HepG2 (cell line): ENCODE results near the gene FGFR3. TPM values are rescaled to one million over a fixed set of nuclear protein-coding genes. Genes with fewer than 3 reads are reported as not detected.

Experiments used
- AGO2 ChIP-seq: fragments of 200-400 bp; formaldehyde crosslinking; optimal IDR thresholded peaks from 2 replicates; pipeline ENCODE3; 2017; ENCODE audit warnings: mild to moderate bottlenecking, low read depth, low read length, moderate library complexity
- CCDC6 ChIP-seq: sonication (generic); formaldehyde crosslinking; IDR thresholded peaks from 2 replicates; pipeline ENCODE4 v1.8.1; 2022; ENCODE audit warnings: mild to moderate bottlenecking, missing genetic modification reagents, moderate library complexity
- CREB1 ChIP-seq, 2 experiments: fragments of 450-650 bp in 1 of 2; IDR thresholded peaks; 2 replicates each; pipeline ENCODE4 v1.6.1; 2016 to 2017; ENCODE audit warnings: control low read depth in 1 of 2, mild to moderate bottlenecking in 1 of 2, missing compliant biosample characterization in 1 of 2, missing genetic modification characterization in 1 of 2
- HOXD1 ChIP-seq: sonication (generic); formaldehyde crosslinking; IDR thresholded peaks from 2 replicates; pipeline ENCODE4 v1.5.0; 2020; ENCODE audit warnings: missing genetic modification reagents
- MED8 ChIP-seq: sonication (generic); formaldehyde crosslinking; IDR thresholded peaks from 2 replicates; pipeline ENCODE4 v1.8.1; 2023; ENCODE audit warnings: mild to moderate bottlenecking, missing genetic modification reagents; ENCODE audit not compliant: insufficient replicate concordance
- MTA3 ChIP-seq: sonication (generic); formaldehyde crosslinking; IDR thresholded peaks from 2 replicates; pipeline ENCODE4 v1.4.0; 2020; ENCODE audit warnings: missing genetic modification reagents
- NAIF1 ChIP-seq: sonication (generic); formaldehyde crosslinking; IDR thresholded peaks from 2 replicates; pipeline ENCODE4 v1.5.0; 2020; ENCODE audit warnings: mild to moderate bottlenecking, missing genetic modification reagents, borderline replicate concordance
- NR2F2 ChIP-seq: IDR thresholded peaks from 2 replicates; pipeline ENCODE4 v1.6.1; 2012; ENCODE audit warnings: low read depth, inconsistent platforms, borderline replicate concordance
- POLR2G ChIP-seq: fragments of 200-400 bp; formaldehyde crosslinking; IDR thresholded peaks from 2 replicates; pipeline ENCODE4 v1.6.1; 2018; ENCODE audit warnings: mild to moderate bottlenecking, low read depth, low read length, moderate library complexity
- RAD51 ChIP-seq: fragments of 450-650 bp; IDR thresholded peaks from 2 replicates; pipeline ENCODE4 v1.6.1; 2016; ENCODE audit warnings: borderline replicate concordance
- SP140L ChIP-seq: sonication (generic); formaldehyde crosslinking; IDR thresholded peaks from 2 replicates; pipeline ENCODE4 v1.4.0; 2020; ENCODE audit warnings: missing genetic modification reagents, borderline replicate concordance
- SRY ChIP-seq: sonication (generic); formaldehyde crosslinking; IDR thresholded peaks from 2 replicates; pipeline ENCODE4 v1.8.0; 2022; ENCODE audit warnings: mild to moderate bottlenecking, missing genetic modification reagents
- TCF7L2 ChIP-seq: IDR thresholded peaks from 2 replicates; pipeline ENCODE4 v1.6.1; 2011; ENCODE audit warnings: mild to moderate bottlenecking, low read depth, low read length, moderate library complexity
- ZNF879 ChIP-seq: sonication (generic); formaldehyde crosslinking; IDR thresholded peaks from 2 replicates; pipeline ENCODE4 v1.8.1; 2023; ENCODE audit warnings: missing genetic modification reagents
- ZSCAN21 ChIP-seq: sonication (generic); formaldehyde crosslinking; IDR thresholded peaks from 2 replicates; pipeline ENCODE4 v1.8.0; 2022; ENCODE audit warnings: mild to moderate bottlenecking, missing genetic modification reagents, moderate library complexity, borderline replicate concordance
- polyA plus RNA-seq, 8 experiments: library from polyadenylated mRNA; depleted of rRNA in 3 of 8; stranded (reverse) in 7 of 8; unstranded in 1 of 8; fragments of >200 nt; fragmentation: Illumina TruSeq in 4 of 8; extraction: Trizol in 4 of 8; gene quantifications; 2 replicates each; pipeline versions ENCODE4 v1.2.1 to v1.2.3, GENCODE V29; 2011 to 2016; ENCODE audit warnings: low read depth in 4 of 8, missing spikeins in 1 of 8, mixed read lengths in 1 of 8; ENCODE audit not compliant: insufficient read depth in 1 of 8
- total RNA-seq, 5 experiments: library from RNA; depleted of rRNA; stranded (reverse); fragments of >200 nt; fragmentation: Illumina TruSeq; extraction: Trizol; gene quantifications; 2 replicates each; pipeline ENCODE4 v1.2.3, GENCODE V29; 2016; ENCODE audit warnings: low read depth in 1 of 5
- TF ChIP-seq, protein P1 (sequence below), 2 experiments: sonication (generic) in 1 of 2; formaldehyde crosslinking in 1 of 2; IDR thresholded peaks; 2 replicates each; pipeline versions ENCODE4 v1.4.0 to v1.6.1; 2016 to 2020; ENCODE audit warnings: borderline replicate concordance in 1 of 2, low read depth in 1 of 2, mild to moderate bottlenecking in 1 of 2, missing genetic modification reagents in 1 of 2
- TF ChIP-seq, protein P2 (sequence below): sonication (generic); formaldehyde crosslinking; IDR thresholded peaks from 2 replicates; pipeline ENCODE4 v1.4.0; 2020; ENCODE audit warnings: missing genetic modification reagents
- TF ChIP-seq, protein P3 (sequence below): sonication (generic); formaldehyde crosslinking; IDR thresholded peaks from 2 replicates; pipeline ENCODE4 v1.5.0; 2020; ENCODE audit warnings: mild to moderate bottlenecking, missing genetic modification reagents
- TF ChIP-seq, protein P4 (sequence below): sonication (generic); formaldehyde crosslinking; IDR thresholded peaks from 2 replicates; pipeline ENCODE4 v1.4.0; 2020; ENCODE audit warnings: missing genetic modification reagents, borderline replicate concordance
- TF ChIP-seq, protein P5 (sequence below): sonication (generic); formaldehyde crosslinking; IDR thresholded peaks from 2 replicates; pipeline ENCODE4 v1.5.1; 2020; ENCODE audit warnings: missing genetic modification reagents, mild to moderate bottlenecking, borderline replicate concordance

The FGFR3 gene
- total and polyA plus RNA-seq, 2 of the 13 experiments (the other 11 are each of a cell fraction or from before 2014, with no cell fraction given), result 103 to 109 TPM

DNA sequence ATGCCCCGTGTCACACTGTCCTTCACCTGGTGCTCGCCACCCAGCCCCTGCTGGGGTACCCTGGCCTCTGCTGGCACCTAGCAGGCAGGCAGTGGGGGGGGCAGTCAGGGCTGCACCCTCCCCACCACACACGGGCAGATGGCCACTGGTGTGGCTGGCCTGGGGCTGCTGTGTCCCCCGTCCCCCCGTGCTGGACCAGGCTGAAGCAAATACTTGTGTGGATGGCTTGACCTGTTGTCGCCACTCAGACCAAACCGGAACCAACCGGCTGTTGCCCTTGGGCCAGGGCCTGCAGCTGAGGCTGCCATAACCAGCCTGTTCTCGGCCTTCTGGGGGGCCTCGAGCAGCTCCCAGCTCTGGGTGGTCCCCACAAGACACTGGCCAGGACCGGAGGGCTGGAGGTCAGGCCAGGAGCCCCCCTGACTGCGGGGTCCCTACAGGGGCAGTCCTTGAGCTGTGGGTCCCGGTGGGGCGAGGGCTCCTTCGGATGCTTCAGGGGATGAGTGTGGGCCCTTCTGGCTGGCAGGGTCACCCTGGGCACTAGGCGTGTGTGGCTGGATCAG, 4.3 kb downstream of the FGFR3 start (continued):
- TF ChIP-seq, protein P1, sequence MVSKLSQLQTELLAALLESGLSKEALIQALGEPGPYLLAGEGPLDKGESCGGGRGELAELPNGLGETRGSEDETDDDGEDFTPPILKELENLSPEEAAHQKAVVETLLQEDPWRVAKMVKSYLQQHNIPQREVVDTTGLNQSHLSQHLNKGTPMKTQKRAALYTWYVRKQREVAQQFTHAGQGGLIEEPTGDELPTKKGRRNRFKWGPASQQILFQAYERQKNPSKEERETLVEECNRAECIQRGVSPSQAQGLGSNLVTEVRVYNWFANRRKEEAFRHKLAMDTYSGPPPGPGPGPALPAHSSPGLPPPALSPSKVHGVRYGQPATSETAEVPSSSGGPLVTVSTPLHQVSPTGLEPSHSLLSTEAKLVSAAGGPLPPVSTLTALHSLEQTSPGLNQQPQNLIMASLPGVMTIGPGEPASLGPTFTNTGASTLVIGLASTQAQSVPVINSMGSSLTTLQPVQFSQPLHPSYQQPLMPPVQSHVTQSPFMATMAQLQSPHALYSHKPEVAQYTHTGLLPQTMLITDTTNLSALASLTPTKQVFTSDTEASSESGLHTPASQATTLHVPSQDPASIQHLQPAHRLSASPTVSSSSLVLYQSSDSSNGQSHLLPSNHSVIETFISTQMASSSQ (IDR thresholded peaks at IDR 0.05; ENCODE audit: low read depth), result no peak
- TF ChIP-seq, protein P1 (CRISPR knock-in tag; IDR thresholded peaks at IDR 0.05; ENCODE audit: borderline replicate concordance), result 0 out of 2 replicates have a peak, but pooled peaks have one; percentile 21
- no peak for TF ChIP-seq POLR2G
- no peak for TF ChIP-seq HOXD1 (CRISPR knock-in tag)
- TF ChIP-seq, protein P2, sequence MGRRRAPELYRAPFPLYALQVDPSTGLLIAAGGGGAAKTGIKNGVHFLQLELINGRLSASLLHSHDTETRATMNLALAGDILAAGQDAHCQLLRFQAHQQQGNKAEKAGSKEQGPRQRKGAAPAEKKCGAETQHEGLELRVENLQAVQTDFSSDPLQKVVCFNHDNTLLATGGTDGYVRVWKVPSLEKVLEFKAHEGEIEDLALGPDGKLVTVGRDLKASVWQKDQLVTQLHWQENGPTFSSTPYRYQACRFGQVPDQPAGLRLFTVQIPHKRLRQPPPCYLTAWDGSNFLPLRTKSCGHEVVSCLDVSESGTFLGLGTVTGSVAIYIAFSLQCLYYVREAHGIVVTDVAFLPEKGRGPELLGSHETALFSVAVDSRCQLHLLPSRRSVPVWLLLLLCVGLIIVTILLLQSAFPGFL, result no peak
- TF ChIP-seq CCDC6 (CRISPR knock-in tag), result no peak
- TF ChIP-seq MED8, result peak; percentile 15
- TF ChIP-seq ZSCAN21, result no peak
- TF ChIP-seq CREB1 (IDR thresholded peaks at IDR 0.05), result no peak
- TF ChIP-seq CREB1 (CRISPR knock-in tag; IDR thresholded peaks at IDR 0.05), result no peak
- TF ChIP-seq AGO2, result peak; percentile 98
- no peak for TF ChIP-seq RAD51
- TF ChIP-seq, protein P3, sequence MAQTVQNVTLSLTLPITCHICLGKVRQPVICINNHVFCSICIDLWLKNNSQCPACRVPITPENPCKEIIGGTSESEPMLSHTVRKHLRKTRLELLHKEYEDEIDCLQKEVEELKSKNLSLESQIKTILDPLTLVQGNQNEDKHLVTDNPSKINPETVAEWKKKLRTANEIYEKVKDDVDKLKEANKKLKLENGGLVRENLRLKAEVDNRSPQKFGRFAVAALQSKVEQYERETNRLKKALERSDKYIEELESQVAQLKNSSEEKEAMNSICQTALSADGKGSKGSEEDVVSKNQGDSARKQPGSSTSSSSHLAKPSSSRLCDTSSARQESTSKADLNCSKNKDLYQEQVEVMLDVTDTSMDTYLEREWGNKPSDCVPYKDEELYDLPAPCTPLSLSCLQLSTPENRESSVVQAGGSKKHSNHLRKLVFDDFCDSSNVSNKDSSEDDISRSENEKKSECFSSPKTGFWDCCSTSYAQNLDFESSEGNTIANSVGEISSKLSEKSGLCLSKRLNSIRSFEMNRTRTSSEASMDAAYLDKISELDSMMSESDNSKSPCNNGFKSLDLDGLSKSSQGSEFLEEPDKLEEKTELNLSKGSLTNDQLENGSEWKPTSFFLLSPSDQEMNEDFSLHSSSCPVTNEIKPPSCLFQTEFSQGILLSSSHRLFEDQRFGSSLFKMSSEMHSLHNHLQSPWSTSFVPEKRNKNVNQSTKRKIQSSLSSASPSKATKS, result 0 out of 2 replicates have a peak, but pooled peaks have one; percentile 42
- TF ChIP-seq MTA3 (CRISPR knock-in tag), result no peak
- no peak for TF ChIP-seq TCF7L2
- no peak for TF ChIP-seq SRY (CRISPR knock-in tag)
- TF ChIP-seq NAIF1, result 0 out of 2 replicates have a peak, but pooled peaks have one; percentile 43
- TF ChIP-seq, protein P4, sequence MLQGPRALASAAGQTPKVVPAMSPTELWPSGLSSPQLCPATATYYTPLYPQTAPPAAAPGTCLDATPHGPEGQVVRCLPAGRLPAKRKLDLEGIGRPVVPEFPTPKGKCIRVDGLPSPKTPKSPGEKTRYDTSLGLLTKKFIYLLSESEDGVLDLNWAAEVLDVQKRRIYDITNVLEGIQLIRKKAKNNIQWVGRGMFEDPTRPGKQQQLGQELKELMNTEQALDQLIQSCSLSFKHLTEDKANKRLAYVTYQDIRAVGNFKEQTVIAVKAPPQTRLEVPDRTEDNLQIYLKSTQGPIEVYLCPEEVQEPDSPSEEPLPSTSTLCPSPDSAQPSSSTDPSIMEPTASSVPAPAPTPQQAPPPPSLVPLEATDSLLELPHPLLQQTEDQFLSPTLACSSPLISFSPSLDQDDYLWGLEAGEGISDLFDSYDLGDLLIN (CRISPR knock-in tag), result no peak
- TF ChIP-seq NR2F2, result no peak
- no peak for TF ChIP-seq ZNF879 (CRISPR knock-in tag)
- TF ChIP-seq SP140L (CRISPR knock-in tag), result no peak
- TF ChIP-seq, protein P5, sequence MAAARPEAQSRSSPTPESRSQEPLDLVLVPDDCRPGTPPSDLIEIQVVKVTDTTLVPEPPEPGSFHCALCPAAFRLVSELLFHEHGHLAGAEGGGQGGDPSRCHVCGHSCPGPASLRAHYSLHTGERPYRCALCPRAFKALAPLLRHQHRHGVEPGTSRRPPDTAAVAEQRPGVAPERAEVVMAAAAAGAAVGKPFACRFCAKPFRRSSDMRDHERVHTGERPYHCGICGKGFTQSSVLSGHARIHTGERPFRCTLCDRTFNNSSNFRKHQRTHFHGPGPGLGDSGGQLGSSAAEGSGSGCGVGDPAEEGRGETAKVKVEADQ (CRISPR knock-in tag), result no peak
